Karpas-422 (cell line): ENCODE measurements around the gene ATL2. TPM values are rescaled to one million over a fixed set of nuclear protein-coding genes. Genes with fewer than 3 reads are reported as not detected.
"Not testable (repeated sequence)": the region's sequence is repeated elsewhere in the genome, so short reads cannot be mapped to it uniquely, and the experiment has no call there.

Experiments used
- DNase-seq: peaks from one replicate; pipeline ENCODE4 v3.0.0-alpha.2; 2015
- H2AFZ ChIP-seq: fragments of 200-600 bp; sonication (generic); 2 replicates; pipeline ENCODE4 v1.6.1; 2014; ENCODE audit warnings: antibody characterized with exemption, low read length, mixed read lengths
- H3K27ac ChIP-seq: fragments of 200-600 bp; sonication (generic); 2 replicates; pipeline ENCODE4 v1.5.1; 2014; ENCODE audit warnings: mild to moderate bottlenecking, low read length, moderate library complexity
- H3K27me3 ChIP-seq: fragments of 200-600 bp; sonication (generic); 2 replicates; pipeline ENCODE4 v1.6.1; 2014; ENCODE audit warnings: low read length, mixed read lengths
- H3K36me3 ChIP-seq: fragments of 200-600 bp; sonication (generic); 2 replicates; pipeline ENCODE4 v1.6.1; 2014; ENCODE audit warnings: low read length, mixed read lengths; ENCODE audit not compliant: insufficient read depth
- H3K4me1 ChIP-seq: fragments of 200-600 bp; sonication (generic); 2 replicates; pipeline ENCODE4 v1.6.1; 2014; ENCODE audit warnings: mild to moderate bottlenecking, low read length, mixed read lengths
- H3K4me2 ChIP-seq: fragments of 200-600 bp; sonication (generic); 2 replicates; pipeline ENCODE4 v1.6.1; 2014; ENCODE audit warnings: low read length, low read depth, mild to moderate bottlenecking; ENCODE audit not compliant: poor library complexity, severe bottlenecking
- H3K4me3 ChIP-seq: fragments of 200-600 bp; sonication (generic); 2 replicates; pipeline ENCODE4 v1.5.1; 2014; ENCODE audit warnings: mild to moderate bottlenecking, antibody characterized with exemption, low read length, mixed read lengths
- H3K79me2 ChIP-seq: fragments of 200-600 bp; sonication (generic); 2 replicates; pipeline ENCODE4 v1.6.1; 2014; ENCODE audit warnings: mild to moderate bottlenecking, low read length, mixed read lengths
- H3K9ac ChIP-seq: fragments of 200-600 bp; sonication (generic); 2 replicates; pipeline ENCODE4 v1.6.0; 2014; ENCODE audit warnings: low read length
- H3K9me2 ChIP-seq: fragments of 200-600 bp; sonication (generic), shearing (Covaris generic); replicated peaks from 2 replicates; pipeline ENCODE4 v1.6.0; 2014; ENCODE audit warnings: mild to moderate bottlenecking, low read length, moderate library complexity; ENCODE audit not compliant: insufficient read depth
- H3K9me3 ChIP-seq: fragments of 300-700, 200-600 bp; sonication (generic); 2 replicates; pipeline ENCODE4 v1.6.1; 2014; ENCODE audit warnings: low read length, mixed read lengths
- H4K20me1 ChIP-seq: fragments of 200-600 bp; sonication (generic); 2 replicates; pipeline ENCODE4 v1.6.1; 2014; ENCODE audit warnings: mild to moderate bottlenecking, antibody characterized with exemption, low read length, low read depth; ENCODE audit not compliant: insufficient read depth
- total RNA-seq: library from RNA; depleted of rRNA; stranded (reverse); fragments of >200 nt; shearing (Covaris generic); gene quantifications from 2 replicates; pipeline ENCODE4 v1.2.3, GENCODE V29; 2014; ENCODE audit warnings: low replicate concordance

ATL2 gene
- total RNA-seq, 1 experiment from 2014 or later: 154 TPM

GRCh38 chr2:38415728-38416291, 38.7 kb upstream of the ATL2 start:
- H4K20me1 ChIP-seq: no peaks in the 10 kb centered on the region
- no peaks in the 10 kb centered on the region for H3K27me3 ChIP-seq
- H3K9me2 ChIP-seq: no peaks in the 10 kb centered on the region
- H3K9me3 ChIP-seq: peaks cover 7% of the 10 kb centered on the region
- peaks cover 10% of the 10 kb centered on the region for H3K36me3 ChIP-seq
- H3K4me3 ChIP-seq: peak overlapping the region; percentile 46
- H2AFZ ChIP-seq: no peak overlapping the region
- peak overlapping the region; percentile 63 for H3K9ac ChIP-seq
- peak; percentile 92 for DNase-seq
- no peaks in the 10 kb centered on the region for H3K79me2 ChIP-seq
- H3K27ac ChIP-seq: peak overlapping the region; percentile 98
- H3K4me2 ChIP-seq: peak overlapping the region; percentile 76
- H3K4me1 ChIP-seq: peaks cover 51% of the 10 kb centered on the region

GRCh38 chr2:38415023-38415422, 38.0 kb upstream of the ATL2 start:
- H2AFZ ChIP-seq: peak overlapping the region; percentile 82; the same call in 1 of the 2 replicates

GRCh38 chr2:38412235-38412871, 35.3 kb upstream of the ATL2 start:
- DNase-seq: not testable (repeated sequence)

More at GRCh38 chr2:38415023-38415422, 38.0 kb upstream of the ATL2 start:
- no peak for DNase-seq
- no peaks in the 10 kb centered on the region for H3K79me2 ChIP-seq
- H3K9me3 ChIP-seq: peaks cover 7% of the 10 kb centered on the region
- H3K27ac ChIP-seq: peak overlapping the region; percentile 98
- peaks cover 10% of the 10 kb centered on the region for H3K36me3 ChIP-seq
- no peaks in the 10 kb centered on the region for H3K9me2 ChIP-seq
- H3K4me1 ChIP-seq: peaks cover 57% of the 10 kb centered on the region
- peak overlapping the region; percentile 63 for H3K9ac ChIP-seq
- H3K27me3 ChIP-seq: no peaks in the 10 kb centered on the region
- no peaks in the 10 kb centered on the region for H4K20me1 ChIP-seq
- H3K4me2 ChIP-seq: peak overlapping the region; percentile 76
- peak overlapping the region; percentile 46 for H3K4me3 ChIP-seq

GRCh38 chr2:38409156-38410102, 32.4 kb upstream of the ATL2 start:
- Histone ChIP-seq H3K9me2 (no peaks in the 10 kb centered on the region), H3K4me2 (peak overlapping the region; percentile 81), H3K79me2 (no peaks in the 10 kb centered on the region), H3K27ac (peak overlapping the region; percentile 100), H3K36me3 (peaks cover 10% of the 10 kb centered on the region), H4K20me1 (no peaks in the 10 kb centered on the region), H3K4me1 (peaks cover 66% of the 10 kb centered on the region), H3K4me3 (peak overlapping the region; percentile 58), H3K9me3 (peaks cover 7% of the 10 kb centered on the region), H2AFZ (no peak overlapping the region), H3K9ac (peak overlapping the region; percentile 77), H3K27me3 (no peaks in the 10 kb centered on the region)
- peak; percentile 94 for DNase-seq

More at GRCh38 chr2:38412235-38412871, 35.3 kb upstream of the ATL2 start:
- H3K4me2 ChIP-seq, H2AFZ ChIP-seq, H3K36me3 ChIP-seq, H3K9ac ChIP-seq, H3K9me3 ChIP-seq, H3K27me3 ChIP-seq, H4K20me1 ChIP-seq, H3K9me2 ChIP-seq, H3K79me2 ChIP-seq, H3K4me3 ChIP-seq: not testable (repeated sequence)
- H3K4me1 ChIP-seq: peaks cover 69% of the 10 kb centered on the region
- H3K27ac ChIP-seq: 0 out of 2 replicates have a peak overlapping the region, but pooled peaks have one; percentile 6

- no peak overlapping the region for H3K4me3 ChIP-seq
- no peaks in the 10 kb centered on the region for H4K20me1 ChIP-seq
- H3K4me2 ChIP-seq: peak overlapping the region; percentile 81
- peaks cover 60% of the 10 kb centered on the region for H3K4me1 ChIP-seq
- no peak for DNase-seq
- H3K9ac ChIP-seq: peak overlapping the region; percentile 11; the same call in 1 of the 2 replicates
- H3K27ac ChIP-seq: peak overlapping the region; percentile 100
- H3K9me2 ChIP-seq: no peaks in the 10 kb centered on the region
- H2AFZ ChIP-seq: peak overlapping the region; percentile 52; the same call in 1 of the 2 replicates
- peaks cover 2% of the 10 kb centered on the region; the same call in 1 of the 2 replicates for H3K36me3 ChIP-seq
- no peaks in the 10 kb centered on the region for H3K27me3 ChIP-seq
- H3K9me3 ChIP-seq: no peaks in the 10 kb centered on the region; the same call in 1 of the 2 replicates
- H3K79me2 ChIP-seq: no peaks in the 10 kb centered on the region
Measured at GRCh38 chr2:38407111-38407682, 30.1 kb upstream of the ATL2 start.

GRCh38 chr2:38406597-38407110, 29.6 kb upstream of the ATL2 start:
- Histone ChIP-seq H3K9me2 (no peaks in the 10 kb centered on the region), H3K36me3 (no peaks in the 10 kb centered on the region), H2AFZ (peak overlapping the region; percentile 52; the same call in 1 of the 2 replicates), H3K9ac (no peak overlapping the region; the same call in 1 of the 2 replicates), H3K4me3 (no peak overlapping the region), H3K4me1 (peaks cover 65% of the 10 kb centered on the region), H3K4me2 (peak overlapping the region; percentile 81), H3K9me3 (no peaks in the 10 kb centered on the region), H3K27me3 (no peaks in the 10 kb centered on the region), H3K79me2 (no peaks in the 10 kb centered on the region), H4K20me1 (no peaks in the 10 kb centered on the region), H3K27ac (peak overlapping the region; percentile 100)
- no peak for DNase-seq

- H3K9me3 ChIP-seq: no peaks in the 10 kb centered on the region
- peak overlapping the region; percentile 81 for H3K4me2 ChIP-seq
- H2AFZ ChIP-seq: 0 out of 2 replicates have a peak overlapping the region, but pooled peaks have one; percentile 52
- no peaks in the 10 kb centered on the region for H3K79me2 ChIP-seq
- DNase-seq: peak; percentile 57
- H3K4me3 ChIP-seq: no peak overlapping the region
- H3K9me2 ChIP-seq: no peaks in the 10 kb centered on the region
- no peaks in the 10 kb centered on the region for H3K27me3 ChIP-seq
- H3K4me1 ChIP-seq: peaks cover 66% of the 10 kb centered on the region
- H3K9ac ChIP-seq: no peak overlapping the region
- no peaks in the 10 kb centered on the region for H4K20me1 ChIP-seq
- peak overlapping the region; percentile 100 for H3K27ac ChIP-seq
- no peaks in the 10 kb centered on the region for H3K36me3 ChIP-seq
Measured at GRCh38 chr2:38405917-38406596, 29.0 kb upstream of the ATL2 start.
